GM18951 (cell line): ENCODE data around the gene CCN5.
"Not testable (repeated sequence)": the region's sequence is repeated elsewhere in the genome, so short reads cannot be mapped to it uniquely, and the experiment has no call there.

Experiments used
- POLR2A ChIP-seq: IDR thresholded peaks from 4 replicates; pipeline ENCODE4 v1.6.1; 2011; ENCODE audit warnings: mild to moderate bottlenecking; ENCODE audit not compliant: insufficient read length, insufficient read depth; ENCODE audit errors: extremely low read depth
- in situ Hi-C: fragments of 300-500 bp; cut with MboI; formaldehyde crosslinking; loops from one replicate; pipeline ENCODE4 v1.12.0; 2022; ENCODE audit warnings: low sequenced_read_pairs, mixed read lengths, inconsistent platforms; ENCODE audit not compliant: unreplicated experiment

The CCN5 gene

DNA sequence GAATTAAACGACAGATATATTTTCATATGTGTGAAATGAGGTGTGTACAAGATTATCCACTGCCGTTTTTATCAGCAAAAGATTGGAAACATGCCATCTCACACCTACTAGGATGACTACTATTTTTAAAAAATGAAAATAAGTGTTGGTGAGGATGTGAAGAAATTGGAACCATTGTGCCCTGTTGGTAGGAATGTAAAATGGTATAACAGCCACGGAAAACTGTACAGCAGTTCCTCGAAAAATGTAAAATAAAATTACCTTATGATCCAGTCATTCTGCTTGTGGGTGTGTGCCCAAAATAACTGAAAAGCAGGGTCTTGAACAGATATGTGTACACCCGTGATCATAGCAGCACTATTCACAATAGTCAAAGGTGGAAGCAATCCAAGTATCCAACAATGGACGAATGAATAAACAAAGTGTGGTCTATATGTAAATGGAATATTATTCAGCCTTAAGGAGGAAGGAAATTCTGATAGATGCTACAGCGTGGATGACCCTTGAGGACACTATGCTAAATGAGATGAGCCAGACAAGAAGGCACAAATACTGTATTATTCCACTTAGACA is 27.0 kb upstream of the CCN5 start:
- TF ChIP-seq POLR2A = no peak
- in situ Hi-C loops = loop anchor here (5.0 kb wide), 1 partner anchor 184 kb away; no protein-coding TSS in a partner anchor

- no peak for TF ChIP-seq POLR2A
- in situ Hi-C loops = loop anchor here (5.0 kb wide), 1 partner anchor 182 kb away; no protein-coding TSS in a partner anchor
These were observed 25.4 kb upstream of the CCN5 start for GRCh38 chr20:44689809-44690208.

- in situ Hi-C loops = no loop called here
- TF ChIP-seq POLR2A = no peak
These were observed 24.3 kb upstream of the CCN5 start for GRCh38 chr20:44690781-44691423.

GRCh38 chr20:44691424-44692423 is 23.4 kb upstream of the CCN5 start:
- TF ChIP-seq POLR2A = no peak
- in situ Hi-C loops = no loop called here

- no peak for TF ChIP-seq POLR2A
- in situ Hi-C loops = no loop called here
These were observed 22.2 kb upstream of the CCN5 start for GRCh38 chr20:44692932-44693480.

DNA sequence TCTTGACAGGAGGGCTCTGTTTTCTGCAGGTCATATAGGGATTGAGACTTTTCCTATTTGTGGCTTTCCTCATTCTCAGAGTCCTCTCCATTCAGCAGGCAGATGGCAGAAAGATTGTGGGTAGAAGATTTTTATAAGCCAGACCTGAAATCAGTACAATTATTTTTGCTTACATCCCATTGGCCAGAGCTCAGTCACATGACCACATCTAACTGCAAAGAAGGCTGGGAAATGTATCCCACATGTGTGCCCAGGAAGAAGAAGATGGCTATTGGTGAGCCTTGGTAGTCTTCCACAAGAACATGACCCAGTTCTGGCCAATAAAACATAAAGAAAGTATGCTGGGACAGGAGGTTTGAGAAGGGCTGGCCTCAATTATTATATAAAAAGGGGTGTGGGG is 21.5 kb upstream of the CCN5 start:
- in situ Hi-C loops = no loop called here
- no peak for TF ChIP-seq POLR2A

- TF ChIP-seq POLR2A = no peak
- in situ Hi-C loops = no loop called here
These were observed 21.0 kb upstream of the CCN5 start for GRCh38 chr20:44694159-44694558.

DNA sequence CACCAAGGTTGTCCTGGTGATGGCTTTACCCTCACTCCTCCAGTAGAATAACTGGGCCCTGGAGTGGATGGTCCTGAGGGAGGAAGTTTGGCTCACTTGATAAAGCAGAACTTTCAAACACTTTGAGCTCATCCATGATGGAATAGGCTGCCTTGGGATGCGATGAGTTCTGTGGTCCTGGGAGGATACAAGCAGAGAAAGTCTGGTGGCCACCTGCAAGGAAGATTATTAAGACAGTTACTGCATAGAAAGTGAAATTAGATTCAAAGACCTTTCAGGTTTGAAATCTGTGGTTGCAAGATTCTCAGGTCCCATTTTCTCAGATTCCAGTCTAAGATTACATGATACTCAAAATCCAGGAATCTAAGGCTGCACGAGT is 19.9 kb upstream of the CCN5 start:
- in situ Hi-C loops = no loop called here
- TF ChIP-seq POLR2A = no peak

DNA sequence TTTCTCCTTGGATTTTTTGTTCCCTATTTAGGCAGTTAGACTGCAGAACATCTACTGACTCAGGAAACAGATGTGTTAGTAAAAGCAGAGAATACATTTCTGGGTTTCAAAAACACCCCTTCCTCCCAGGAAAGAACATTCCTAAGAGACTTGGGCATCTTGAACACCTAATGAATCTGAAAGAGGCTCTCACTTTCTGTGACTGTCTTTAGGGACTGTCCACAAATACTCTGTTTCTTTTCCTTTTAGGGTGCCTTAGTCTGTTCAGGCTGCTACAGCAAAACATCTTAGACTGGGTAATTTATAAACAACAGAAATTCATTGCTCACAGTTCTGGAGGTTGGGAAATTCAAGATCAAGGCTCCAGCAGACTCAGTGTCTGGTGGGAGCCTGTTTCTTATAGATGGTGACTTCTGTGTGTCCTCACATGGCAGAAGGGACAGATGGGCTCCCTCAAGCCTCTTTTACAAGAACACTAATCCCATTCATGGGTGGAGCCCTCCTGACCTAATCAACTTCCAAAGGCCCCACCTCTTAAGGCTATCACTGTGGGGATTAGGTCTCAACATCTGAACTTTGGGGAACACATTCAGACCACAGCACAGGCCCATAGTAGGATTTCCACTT is 19.4 kb upstream of the CCN5 start:
- TF ChIP-seq POLR2A = no peak
- in situ Hi-C loops = no loop called here

DNA sequence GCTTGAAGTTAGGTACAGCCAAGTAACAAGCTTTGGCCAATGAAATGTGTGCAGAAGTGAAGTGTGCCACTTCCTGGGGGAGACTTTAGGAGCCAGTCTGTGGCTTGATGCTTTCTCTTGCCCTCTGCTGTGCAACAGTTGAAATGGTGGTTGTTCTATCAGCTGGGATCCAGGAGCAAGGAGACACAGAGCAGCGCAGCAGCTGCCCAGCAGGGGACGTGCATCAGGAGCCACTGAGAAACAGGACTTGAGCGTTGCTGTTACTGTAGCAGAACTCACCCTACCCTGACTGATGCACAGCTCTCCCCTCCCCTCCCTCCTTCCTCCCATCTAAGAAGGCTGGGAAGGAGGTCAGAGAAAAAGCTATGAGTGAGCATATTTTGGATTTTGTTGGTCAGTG is 18.9 kb upstream of the CCN5 start:
- TF ChIP-seq POLR2A = no peak
- in situ Hi-C loops = no loop called here

DNA sequence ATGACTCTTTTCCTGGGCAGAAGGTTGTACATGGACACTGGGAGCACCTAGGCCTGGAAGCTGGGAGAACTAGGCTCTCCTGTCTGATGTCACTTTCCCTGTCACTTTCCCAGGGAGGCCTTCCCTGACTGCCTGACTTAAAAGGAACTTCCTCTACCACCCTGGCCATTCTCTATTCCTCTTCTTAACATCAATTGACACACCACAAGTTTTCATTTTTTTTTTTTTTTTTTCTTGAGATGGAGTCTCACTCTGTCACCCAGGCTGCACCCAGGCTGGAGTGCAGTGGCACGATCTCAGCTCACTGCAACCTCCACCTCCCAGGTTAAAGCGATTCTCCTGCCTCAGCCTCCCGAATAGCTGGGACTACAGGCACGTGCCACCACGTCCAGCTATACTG is 18.1 kb upstream of the CCN5 start:
- in situ Hi-C loops = not testable (repeated sequence)

GRCh38 chr20:44698351-44698750 is 16.8 kb upstream of the CCN5 start:
- in situ Hi-C loops = no loop called here
- TF ChIP-seq POLR2A = no peak

DNA sequence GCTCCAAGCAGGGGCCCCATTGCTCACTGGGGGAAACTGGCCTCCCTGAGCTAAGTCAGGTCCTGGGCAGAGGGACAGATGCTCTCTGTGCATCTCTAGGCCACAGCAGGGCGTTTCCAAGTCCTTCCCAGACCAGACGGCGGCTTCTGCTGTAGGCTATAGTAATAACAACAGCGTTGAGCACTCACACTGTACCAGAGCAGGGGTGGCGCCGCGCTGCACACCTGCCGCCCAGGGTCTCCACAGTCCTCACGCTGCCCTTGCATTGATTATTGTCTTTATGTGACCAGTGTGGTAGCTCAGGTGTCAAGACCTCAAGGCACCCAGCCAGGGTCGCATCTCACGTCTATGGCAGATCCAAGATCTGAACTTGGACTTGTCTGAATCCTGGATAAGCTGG is 14.9 kb upstream of the CCN5 start:
- TF ChIP-seq POLR2A = no peak
- in situ Hi-C loops = no loop called here
